Loucy (cell line): Measurements from ENCODE around the gene DENND2C.

Experiments
- H2AFZ ChIP-seq: fragments of 200-600 bp; sonication (generic); 2 replicates; pipeline ENCODE4 v1.6.0; 2016; ENCODE audit warnings: antibody characterized with exemption, mild to moderate bottlenecking, low read length, moderate library complexity
- H3F3A ChIP-seq: fragments of 200-600 bp; 2 replicates; pipeline ENCODE4 v1.6.0; 2016; ENCODE audit warnings: antibody characterized with exemption, low read depth, mild to moderate bottlenecking
- H3K27me3 ChIP-seq: fragments of 200-600 bp; sonication (generic); 2 replicates; pipeline ENCODE4 v1.6.1; 2014; ENCODE audit warnings: low read length, mild to moderate bottlenecking; ENCODE audit not compliant: insufficient read depth, poor library complexity, severe bottlenecking
- H3K36me3 ChIP-seq: fragments of 200-600 bp; sonication (generic); 2 replicates; pipeline ENCODE4 v1.6.1; 2016; ENCODE audit warnings: low read length; ENCODE audit not compliant: insufficient read depth
- H3K4me1 ChIP-seq: fragments of 200-600 bp; sonication (generic); 2 replicates; pipeline ENCODE4 v1.5.1; 2014; ENCODE audit warnings: low read length, mild to moderate bottlenecking; ENCODE audit not compliant: insufficient read depth, poor library complexity, severe bottlenecking
- H3K4me2 ChIP-seq: fragments of 200-600 bp; sonication (generic); 2 replicates; pipeline ENCODE4 v1.6.0; 2014; ENCODE audit warnings: antibody characterized with exemption, low read length, low read depth, mild to moderate bottlenecking; ENCODE audit not compliant: poor library complexity, severe bottlenecking
- H3K4me3 ChIP-seq: fragments of 200-600 bp; sonication (generic); 2 replicates; pipeline ENCODE4 v1.5.1; 2014; ENCODE audit warnings: low read length, mild to moderate bottlenecking, mixed read lengths; ENCODE audit not compliant: poor library complexity, severe bottlenecking
- H3K79me2 ChIP-seq: fragments of 200-600 bp; sonication (generic); 2 replicates; pipeline ENCODE4 v1.6.1; 2014; ENCODE audit warnings: low read length; ENCODE audit not compliant: insufficient read depth
- H3K9ac ChIP-seq: fragments of 200-600 bp; sonication (generic); 2 replicates; pipeline ENCODE4 v1.6.0; 2014; ENCODE audit warnings: mild to moderate bottlenecking, low read depth, low read length, moderate library complexity; ENCODE audit not compliant: poor library complexity, severe bottlenecking
- H3K9me2 ChIP-seq: fragments of 200-600 bp; sonication (generic); replicated peaks from 2 replicates; pipeline ENCODE4 v1.6.1; 2016; ENCODE audit warnings: low read depth, low read length, mixed read lengths
- H3K9me3 ChIP-seq: fragments of 200-600 bp; sonication (generic); 2 replicates; pipeline ENCODE4 v1.6.1; 2014; ENCODE audit warnings: mild to moderate bottlenecking, antibody characterized with exemption, low read length, low read depth; ENCODE audit not compliant: insufficient read depth
- H4K20me1 ChIP-seq: fragments of 200-600 bp; sonication (generic); 2 replicates; pipeline ENCODE4 v1.6.0; 2014; ENCODE audit warnings: antibody characterized with exemption, low read length, mild to moderate bottlenecking; ENCODE audit not compliant: insufficient read depth, poor library complexity, severe bottlenecking
- EZH2phosphoT487 ChIP-seq: fragments of 200-600 bp; IDR thresholded peaks from 2 replicates; pipeline ENCODE4 v1.6.1; 2018; ENCODE audit warnings: antibody characterized with exemption, mild to moderate bottlenecking, moderate library complexity, borderline replicate concordance
- TF ChIP-seq, protein P1 (sequence below): fragments of 200-600 bp; sonication (generic); conservative IDR thresholded peaks from 2 replicates; pipeline ENCODE4 v1.5.1; 2014; ENCODE audit warnings: mild to moderate bottlenecking, antibody characterized with exemption, low read length

The DENND2C gene

DNA sequence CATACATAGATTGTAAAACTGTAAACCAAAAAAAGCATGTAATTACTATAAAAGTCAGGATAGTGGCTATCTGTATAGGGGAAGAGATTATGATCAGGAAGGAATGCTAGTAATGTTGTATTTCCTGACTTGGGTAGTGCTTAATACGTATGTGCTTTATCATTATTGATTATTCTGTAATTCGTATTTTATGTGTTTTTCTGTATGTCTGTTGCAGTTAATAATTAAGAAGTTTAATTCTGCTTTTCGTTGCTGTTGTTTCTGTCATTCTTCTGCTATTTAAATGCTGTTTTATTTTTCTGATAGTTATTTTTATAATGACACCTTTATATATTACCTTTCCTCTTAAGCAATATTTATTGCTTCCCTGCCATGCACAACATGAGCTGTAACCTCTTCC lies 129.6 kb downstream of the DENND2C start:
- TF ChIP-seq, protein P1, sequence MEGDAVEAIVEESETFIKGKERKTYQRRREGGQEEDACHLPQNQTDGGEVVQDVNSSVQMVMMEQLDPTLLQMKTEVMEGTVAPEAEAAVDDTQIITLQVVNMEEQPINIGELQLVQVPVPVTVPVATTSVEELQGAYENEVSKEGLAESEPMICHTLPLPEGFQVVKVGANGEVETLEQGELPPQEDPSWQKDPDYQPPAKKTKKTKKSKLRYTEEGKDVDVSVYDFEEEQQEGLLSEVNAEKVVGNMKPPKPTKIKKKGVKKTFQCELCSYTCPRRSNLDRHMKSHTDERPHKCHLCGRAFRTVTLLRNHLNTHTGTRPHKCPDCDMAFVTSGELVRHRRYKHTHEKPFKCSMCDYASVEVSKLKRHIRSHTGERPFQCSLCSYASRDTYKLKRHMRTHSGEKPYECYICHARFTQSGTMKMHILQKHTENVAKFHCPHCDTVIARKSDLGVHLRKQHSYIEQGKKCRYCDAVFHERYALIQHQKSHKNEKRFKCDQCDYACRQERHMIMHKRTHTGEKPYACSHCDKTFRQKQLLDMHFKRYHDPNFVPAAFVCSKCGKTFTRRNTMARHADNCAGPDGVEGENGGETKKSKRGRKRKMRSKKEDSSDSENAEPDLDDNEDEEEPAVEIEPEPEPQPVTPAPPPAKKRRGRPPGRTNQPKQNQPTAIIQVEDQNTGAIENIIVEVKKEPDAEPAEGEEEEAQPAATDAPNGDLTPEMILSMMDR = no peak
- TF ChIP-seq EZH2phosphoT487 = no peak
- Histone ChIP-seq H3F3A (no peaks in the 10 kb centered on the region), H3K9ac (no peak overlapping the region), H4K20me1 (no peaks in the 10 kb centered on the region), H2AFZ (no peak overlapping the region), H3K79me2 (no peaks in the 10 kb centered on the region), H3K36me3 (no peaks in the 10 kb centered on the region), H3K9me2 (no peaks in the 10 kb centered on the region), H3K9me3 (no peaks in the 10 kb centered on the region), H3K27me3 (no peaks in the 10 kb centered on the region), H3K4me3 (no peak overlapping the region), H3K4me2 (no peak overlapping the region), H3K4me1 (no peaks in the 10 kb centered on the region)

DNA sequence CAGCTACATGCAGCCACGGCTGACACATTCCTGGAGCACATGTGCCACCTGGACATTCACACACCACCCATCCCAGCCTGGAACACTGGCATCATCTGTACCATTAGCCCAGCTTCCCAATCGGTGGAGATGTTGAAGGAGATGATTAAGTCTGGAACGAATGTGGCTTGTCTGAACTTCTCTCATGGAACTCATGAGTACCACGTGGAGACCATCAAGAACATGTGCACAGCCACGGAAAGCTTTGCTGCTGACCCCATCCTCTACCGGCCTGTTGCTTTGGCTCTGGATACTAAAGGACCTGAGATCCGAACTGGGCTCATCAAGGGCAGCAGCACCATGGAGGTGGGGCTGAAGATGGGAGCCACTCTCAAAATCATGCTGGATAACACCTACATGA lies 133.8 kb downstream of the DENND2C start:
- no peak overlapping the region for H3K4me3 ChIP-seq
- H2AFZ ChIP-seq = no peak overlapping the region
- no peaks in the 10 kb centered on the region for H3F3A ChIP-seq
- H3K4me1 ChIP-seq = no peaks in the 10 kb centered on the region
- H4K20me1 ChIP-seq = no peaks in the 10 kb centered on the region
- no peaks in the 10 kb centered on the region for H3K9me3 ChIP-seq
- no peak overlapping the region for H3K4me2 ChIP-seq
- H3K9me2 ChIP-seq = no peaks in the 10 kb centered on the region
- H3K27me3 ChIP-seq = no peaks in the 10 kb centered on the region
- no peaks in the 10 kb centered on the region for H3K36me3 ChIP-seq
- TF ChIP-seq, protein P1 = no peak
- no peak for TF ChIP-seq EZH2phosphoT487
- no peak overlapping the region for H3K9ac ChIP-seq
- H3K79me2 ChIP-seq = no peaks in the 10 kb centered on the region

DNA sequence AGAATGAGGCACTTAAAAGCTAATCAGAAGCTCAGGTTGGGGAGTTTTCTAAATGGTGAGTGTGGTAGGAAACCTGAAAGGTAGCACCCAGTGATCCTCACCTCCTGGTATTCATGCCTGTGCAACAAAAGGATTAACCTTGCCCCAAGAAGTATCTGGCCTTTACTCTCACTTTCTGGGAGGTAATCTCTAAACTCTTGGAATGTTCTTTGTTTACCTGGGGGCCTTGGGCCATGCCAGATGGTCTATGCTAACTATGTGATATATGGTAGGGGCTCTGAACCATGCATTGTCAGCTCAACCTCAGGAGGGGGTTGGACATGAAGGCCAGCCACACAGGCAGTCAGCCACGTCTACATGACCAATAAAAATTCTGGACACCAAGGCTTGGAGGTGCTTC lies 134.4 kb downstream of the DENND2C start:
- Histone ChIP-seq H4K20me1 (no peaks in the 10 kb centered on the region), H2AFZ (no peak overlapping the region), H3K27me3 (no peaks in the 10 kb centered on the region), H3F3A (no peaks in the 10 kb centered on the region), H3K4me2 (no peak overlapping the region), H3K9ac (no peak overlapping the region), H3K4me1 (no peaks in the 10 kb centered on the region), H3K9me2 (no peaks in the 10 kb centered on the region), H3K36me3 (no peaks in the 10 kb centered on the region), H3K79me2 (no peaks in the 10 kb centered on the region), H3K4me3 (no peak overlapping the region), H3K9me3 (no peaks in the 10 kb centered on the region)
- no peak for TF ChIP-seq EZH2phosphoT487
